Upper lobe of left lung (tissue), 6 donors: ENCODE measurements around the gene CD46. TPM values are rescaled to one million over a fixed set of nuclear protein-coding genes. Genes with fewer than 3 reads are reported as not detected.
A peak's percentile ranks its signal among the peaks of the same experiment; 100 is the strongest.
"Not testable (repeated sequence)": the region's sequence is repeated elsewhere in the genome, so short reads cannot be mapped to it uniquely, and the experiment has no call there.

ENCODE experiments used
- ATAC-seq, 2 donors: fragments of 200-7000 bp; cut with Tn5 transposase; one replicate each; pipeline ENCODE4 v1.9.1; 2022; ENCODE audit warnings: mild to moderate bottlenecking in 2 of 2, moderate library complexity in 2 of 2; ENCODE audit not compliant: low FRiP score in 2 of 2
- DNase-seq, 2 donors: peaks; one replicate each; pipeline ENCODE4 v3.0.0-alpha.2; 2019 to 2020
- H3K27ac ChIP-seq, 4 donors: fragments of 200-600 bp; sonication (generic); one replicate each; pipeline ENCODE4 v1.5.1; 2016 to 2019
- H3K27me3 ChIP-seq, 4 donors: fragments of 200-600 bp; sonication (generic); one replicate each; pipeline ENCODE4 v1.5.1; 2017 to 2019
- H3K36me3 ChIP-seq, 4 donors: fragments of 200-600 bp; sonication (generic); one replicate each; pipeline ENCODE4 v1.5.1; 2016 to 2019
- H3K4me1 ChIP-seq, 4 donors: fragments of 200-600 bp; sonication (generic); one replicate each; pipeline ENCODE4 v1.5.1; 2018 to 2019
- H3K4me3 ChIP-seq, 4 donors: fragments of 200-600 bp; sonication (generic); one replicate each; pipeline ENCODE4 v1.5.1; 2017 to 2019; ENCODE audit warnings: mild to moderate bottlenecking in 2 of 4, moderate library complexity in 1 of 4
- H3K9me3 ChIP-seq, 4 donors: fragments of 200-600 bp; sonication (generic); one replicate each; pipeline ENCODE4 v1.5.1; 2018 to 2019
- CTCF ChIP-seq, 6 experiments: fragments of 450-650 bp in 4 of 6; fragments of 200-600 bp in 2 of 6; sonication (generic) in 2 of 6; IDR thresholded peaks; one replicate each; pipeline ENCODE4 v1.5.1; 2016 to 2019; ENCODE audit warnings: antibody characterized with exemption in 6 of 6
- EP300 ChIP-seq, 4 donors: sonication (generic); formaldehyde crosslinking; IDR thresholded peaks; one replicate each; pipeline ENCODE4 v1.5.1; 2017; ENCODE audit warnings: antibody characterized with exemption in 4 of 4, control low read depth in 2 of 4
- POLR2A ChIP-seq, 4 donors: fragments of 450-650 bp; IDR thresholded peaks; one replicate each; pipeline ENCODE4 v1.5.1; 2016 to 2017; ENCODE audit warnings: antibody characterized with exemption in 4 of 4, mild to moderate bottlenecking in 2 of 4
- POLR2AphosphoS5 ChIP-seq, 2 donors: sonication (generic); formaldehyde crosslinking; IDR thresholded peaks; one replicate each; pipeline ENCODE4 v1.5.1; 2017; ENCODE audit warnings: antibody characterized with exemption in 2 of 2
- WGBS, 2 donors: methylation state at CpG; one replicate each; pipeline ENCODE4 v1.1.5; 2017 to 2018; 5-methylcytosine and 5-hydroxymethylcytosine counted together
- total RNA-seq, 6 donors: library from RNA; depleted of rRNA in 4 of 6; stranded (reverse); fragments of >200 nt in 4 of 6; gene quantifications; one replicate each; pipeline versions ENCODE4 v1.1.0 to v1.2.1, GENCODE V29; 2016 to 2021
- donor health status: DM: no; HTN: no; CAD: no; lungs with moderate emphysema.
- donor health status: DM: no; HTN: yes; CAD: no; lungs with severe emphysema.

The CD46 gene
- total RNA-seq, 6 donors from 2014 or later, result 105 to 358 (median 248) TPM

- whole genome bisulfite sequencing, 2 donors, result 88 to 91% methylated on average over 15 of the region's 15 CpGs
- no peaks in the 10 kb centered on the region for H3K27me3 ChIP-seq
- ATAC-seq (no peak), DNase-seq (no peak)
- TF ChIP-seq CTCF (IDR thresholded peaks at IDR 0.05), result no peak
- TF ChIP-seq POLR2A (IDR thresholded peaks at IDR 0.05), result no peak
- no peak for TF ChIP-seq EP300 (IDR thresholded peaks at IDR 0.05)
- TF ChIP-seq POLR2AphosphoS5 (IDR thresholded peaks at IDR 0.05), result no peak
- H3K9me3 ChIP-seq, result no peaks in the 10 kb centered on the region
- peak overlapping the region; percentile 67 to 84 (median 75) for H3K27ac ChIP-seq
- H3K4me3 ChIP-seq, result no peak overlapping the region
- H3K36me3 ChIP-seq, result no peaks in the 10 kb centered on the region
- H3K4me1 ChIP-seq, result peaks cover 2 to 54% (median 36%) of the 10 kb centered on the region in 4 donors
These were observed 4.0 kb upstream of the CD46 start for GRCh38 chr1:207747627-207748492.

GRCh38 chr1:207748737-207749528 lies 2.9 kb upstream of the CD46 start:
- Histone ChIP-seq H3K36me3 (no peaks in the 10 kb centered on the region), H3K4me1 (peaks cover 10 to 65% (median 45%) of the 10 kb centered on the region in 4 donors), H3K27ac (peak overlapping the region; percentile 55 to 98 (median 75)), H3K4me3 (no peak overlapping the region), H3K9me3 (no peaks in the 10 kb centered on the region), H3K27me3 (no peaks in the 10 kb centered on the region)
- ATAC-seq (peak in 1 of 2 donors; percentile 36), DNase-seq (peak in 1 of 2 donors; percentile 64)
- TF ChIP-seq POLR2AphosphoS5 (IDR thresholded peaks at IDR 0.05), result peak in 1 of 2 donors; percentile 45
- TF ChIP-seq CTCF (IDR thresholded peaks at IDR 0.05), result peak in 1 of 6 experiments; percentile 9
- TF ChIP-seq EP300 (IDR thresholded peaks at IDR 0.05), result peak; percentile 9 to 91 (median 53)
- no peak for TF ChIP-seq POLR2A (IDR thresholded peaks at IDR 0.05)
- WGBS, 2 donors, result 36 to 47% methylated on average over 2 of the region's 2 CpGs

- no peaks in the 10 kb centered on the region for H3K9me3 ChIP-seq
- peak overlapping the region in 3 of 4 donors; percentile 78 to 92 (median 89) for H3K4me3 ChIP-seq
- H3K36me3 ChIP-seq, result no peaks in the 10 kb centered on the region
- 28 to 47% methylated on average over 5 of the region's 5 CpGs for WGBS, 2 donors
- H3K4me1 ChIP-seq, result peaks cover 27 to 77% (median 60%) of the 10 kb centered on the region in 4 donors
- H3K27ac ChIP-seq, result peak overlapping the region; percentile 92 to 98 (median 98)
- peak in 1 of 4 donors; percentile 28 for TF ChIP-seq EP300 (IDR thresholded peaks at IDR 0.05)
- TF ChIP-seq POLR2A (IDR thresholded peaks at IDR 0.05), result no peak
- no peak for ATAC-seq
- H3K27me3 ChIP-seq, result no peaks in the 10 kb centered on the region
- DNase-seq, result no peak
These were observed 1.1 kb upstream of the CD46 start for GRCh38 chr1:207750631-207751305.

- Histone ChIP-seq H3K27ac (peak overlapping the region; percentile 92 to 98 (median 98)), H3K4me3 (peak overlapping the region in 3 of 4 donors; percentile 78 to 92 (median 89)), H3K4me1 (peaks cover 31 to 77% (median 65%) of the 10 kb centered on the region in 4 donors)
- 17 to 25% methylated on average over 7 of the region's 7 CpGs for WGBS, 2 donors
- not testable (repeated sequence) for H3K9me3 ChIP-seq, H3K27me3 ChIP-seq, H3K36me3 ChIP-seq, DNase-seq, ATAC-seq
These were observed 428 bp upstream of the CD46 start for GRCh38 chr1:207751463-207751789.

- no peaks in the 10 kb centered on the region for H3K27me3 ChIP-seq
- WGBS, 2 donors, result 2 to 3% methylated on average over 12 to 22 of the region's 30 CpGs
- peak; percentile 41 to 79 for ATAC-seq
- H3K4me1 ChIP-seq, result peaks cover 31 to 68% (median 62%) of the 10 kb centered on the region in 4 donors
- TF ChIP-seq CTCF (IDR thresholded peaks at IDR 0.05), result no peak
- TF ChIP-seq POLR2A (IDR thresholded peaks at IDR 0.05), result no peak
- TF ChIP-seq POLR2AphosphoS5 (IDR thresholded peaks at IDR 0.05), result no peak
- TF ChIP-seq EP300 (IDR thresholded peaks at IDR 0.05), result no peak
- peaks cover 0 to 8% (median 3%) of the 10 kb centered on the region in 4 donors for H3K36me3 ChIP-seq
- H3K4me3 ChIP-seq, result peak overlapping the region; percentile 78 to 92 (median 87)
- H3K27ac ChIP-seq, result peak overlapping the region; percentile 92 to 98 (median 98)
- no peaks in the 10 kb centered on the region for H3K9me3 ChIP-seq
- peak in 1 of 2 donors; percentile 70 for DNase-seq
These were observed 673 bp downstream of the CD46 start for GRCh38 chr1:207752456-207752998.
